Activated CD4-positive, alpha-beta T cell treated with anti-CD3 and anti-CD28 coated beads for 48 hours (primary cell): ENCODE results near the gene C9orf50.

Experiments
- DNase-seq: peaks from one replicate; pipeline ENCODE4 v3.0.0-alpha.2; 2020

Gene C9orf50

GRCh38 chr9:129568560-129569501 is 52.1 kb downstream of the C9orf50 start:
- DNase-seq = no peak

- DNase-seq = no peak
These were observed 52.9 kb downstream of the C9orf50 start for GRCh38 chr9:129567842-129568559.

- DNase-seq = no peak
These were observed 53.6 kb downstream of the C9orf50 start for GRCh38 chr9:129567329-129567728.

DNA sequence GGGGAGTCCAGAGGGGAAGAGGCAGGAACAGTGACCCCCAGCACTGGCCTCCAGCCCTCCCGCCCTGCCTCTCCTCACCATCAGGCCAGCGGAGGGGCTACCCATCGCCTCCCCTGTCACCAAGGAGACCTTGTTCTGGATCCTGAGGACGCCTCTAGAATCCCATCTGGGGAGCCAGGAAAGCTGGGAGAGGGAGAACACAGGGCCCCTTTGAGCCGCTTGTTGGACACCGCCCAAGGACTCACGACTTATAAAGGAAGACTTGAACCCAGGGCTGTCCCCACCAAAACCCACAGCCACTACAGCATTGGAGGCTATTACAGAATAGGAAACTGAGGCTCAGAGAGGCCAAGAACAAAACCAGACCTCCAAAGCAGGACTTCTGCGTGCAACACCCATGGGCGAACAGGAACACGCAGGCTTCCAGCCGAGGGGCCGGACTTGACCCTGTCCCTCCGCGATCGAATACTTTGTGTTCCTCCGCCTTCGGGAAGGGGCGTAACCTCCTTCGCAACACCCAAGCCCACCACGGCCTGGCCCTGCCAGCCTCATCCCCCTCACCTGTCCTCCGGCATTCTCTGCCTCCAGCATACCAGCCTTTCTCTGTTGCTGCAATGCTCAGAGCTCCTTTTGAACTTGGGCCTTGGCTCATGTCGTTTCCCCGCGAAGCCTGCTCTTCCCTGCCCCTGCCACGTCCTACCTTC is 54.2 kb downstream of the C9orf50 start:
- no peak for DNase-seq

DNA sequence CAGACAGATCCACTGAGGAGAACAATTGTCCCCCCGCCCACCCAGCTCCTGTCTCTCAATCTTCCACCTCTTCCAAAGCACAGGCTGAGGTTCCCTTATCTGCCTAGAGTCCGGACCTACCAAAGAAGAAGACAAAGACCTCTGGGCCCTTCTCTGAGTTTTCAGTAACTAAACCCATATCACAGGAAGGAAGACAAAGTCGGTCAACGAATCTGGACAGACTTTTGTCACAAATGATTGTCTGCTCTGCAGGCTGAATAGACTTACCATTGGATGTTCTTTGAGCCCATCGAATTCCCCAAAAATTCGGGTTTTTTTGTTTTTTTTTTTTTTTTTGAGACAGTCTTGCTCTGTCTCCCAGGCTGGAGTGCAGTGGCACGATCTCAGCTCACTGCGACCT is 58.0 kb downstream of the C9orf50 start:
- no peak for DNase-seq

DNA sequence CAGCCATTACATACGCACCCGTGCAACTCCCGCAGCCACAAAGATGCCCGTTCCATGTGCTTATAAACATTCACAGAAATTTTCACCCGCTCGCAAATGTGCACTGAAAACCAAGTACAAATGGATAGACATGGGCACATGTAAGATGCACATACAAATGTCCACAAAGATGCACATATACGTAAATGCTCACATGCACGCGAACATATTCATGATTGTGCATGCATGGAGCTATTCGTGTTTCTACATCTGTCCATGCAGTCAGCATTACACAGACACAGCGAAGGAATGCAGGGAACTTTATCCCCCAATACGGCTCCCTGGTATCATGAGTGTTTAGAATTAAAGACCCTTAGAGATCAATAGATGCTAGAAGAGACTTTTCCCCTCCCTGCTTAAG is 58.4 kb downstream of the C9orf50 start:
- no peak for DNase-seq
